SK-N-SH treated with all-trans-retinoic acid at 6 μM for 48 hours (cell line): ENCODE data around the gene PRKAB1.

Experiments used
- ATAC-seq: fragments of 200-7000 bp; cut with Tn5 transposase; 3 replicates; pipeline ENCODE4 v1.9.1; 2020; ENCODE audit warnings: mild to moderate bottlenecking, moderate library complexity
- ARNTL ChIP-seq: fragments of 450-650 bp; formaldehyde crosslinking; IDR thresholded peaks from 2 replicates; pipeline ENCODE4 v1.5.0; 2020; ENCODE audit warnings: low read depth, mild to moderate bottlenecking, moderate library complexity, borderline replicate concordance
- BACH2 ChIP-seq: fragments of 250-450 bp; sonication (Bioruptor Pico); IDR thresholded peaks from 2 replicates; pipeline ENCODE4 v1.9.0; 2021; ENCODE audit warnings: mild to moderate bottlenecking, borderline replicate concordance
- CSDC2 ChIP-seq: fragments of 250-450 bp; sonication (Bioruptor Pico); IDR thresholded peaks from 2 replicates; pipeline ENCODE4 v1.5.0; 2020; ENCODE audit warnings: mild to moderate bottlenecking, moderate library complexity
- GLIS3 ChIP-seq: fragments of 250-450 bp; sonication (Bioruptor Pico); IDR thresholded peaks from 2 replicates; pipeline ENCODE4 v1.5.0; 2020; ENCODE audit warnings: mild to moderate bottlenecking, moderate library complexity
- ISL1 ChIP-seq: fragments of 250-450 bp; sonication (Bioruptor Pico); IDR thresholded peaks from 2 replicates; pipeline ENCODE4 v2.1.2; 2022; ENCODE audit warnings: mild to moderate bottlenecking, moderate library complexity
- PPARA ChIP-seq: fragments of 250-450 bp; sonication (Bioruptor Pico); IDR thresholded peaks from 2 replicates; pipeline ENCODE4 v1.5.0; 2020; ENCODE audit warnings: mild to moderate bottlenecking, borderline replicate concordance
- RARB ChIP-seq: fragments of 250-450 bp; sonication (Bioruptor Pico); IDR thresholded peaks from 2 replicates; pipeline ENCODE4 v1.8.0; 2021; ENCODE audit warnings: mild to moderate bottlenecking, moderate library complexity
- SNAI2 ChIP-seq: fragments of 250-450 bp; sonication (Bioruptor Pico); IDR thresholded peaks from 2 replicates; pipeline ENCODE4 v1.5.0; 2020; ENCODE audit warnings: mild to moderate bottlenecking, moderate library complexity
- TCF4 ChIP-seq: fragments of 250-450 bp; sonication (Bioruptor Pico); IDR thresholded peaks from 2 replicates; pipeline ENCODE4 v1.8.0; 2021; ENCODE audit warnings: mild to moderate bottlenecking, moderate library complexity, borderline replicate concordance
- TOX ChIP-seq: fragments of 250-450 bp; sonication (Bioruptor Pico); IDR thresholded peaks from 2 replicates; pipeline ENCODE4 v1.8.0; 2021; ENCODE audit warnings: mild to moderate bottlenecking, moderate library complexity, borderline replicate concordance
- ZC3H10 ChIP-seq: fragments of 250-450 bp; sonication (Bioruptor Pico); IDR thresholded peaks from 2 replicates; pipeline ENCODE4 v1.5.1; 2021; ENCODE audit warnings: mild to moderate bottlenecking, moderate library complexity
- ZFP3 ChIP-seq: fragments of 250-450 bp; sonication (Bioruptor Pico); IDR thresholded peaks from 2 replicates; pipeline ENCODE4 v1.5.0; 2020; ENCODE audit warnings: mild to moderate bottlenecking, moderate library complexity
- ZFP30 ChIP-seq: fragments of 450-650 bp; formaldehyde crosslinking; IDR thresholded peaks from 2 replicates; pipeline ENCODE4 v1.5.0; 2022; ENCODE audit warnings: mild to moderate bottlenecking, moderate library complexity
- ZNF565 ChIP-seq: fragments of 450-650 bp; formaldehyde crosslinking; conservative IDR thresholded peaks from 2 replicates; pipeline ENCODE4 v1.5.0; 2020; ENCODE audit warnings: low read depth, mild to moderate bottlenecking, moderate library complexity
- ZNF70 ChIP-seq: fragments of 450-650 bp; formaldehyde crosslinking; IDR thresholded peaks from 2 replicates; pipeline ENCODE4 v1.5.0; 2020; ENCODE audit warnings: mild to moderate bottlenecking, moderate library complexity
- ZNF8 ChIP-seq: fragments of 450-650 bp; formaldehyde crosslinking; IDR thresholded peaks from 2 replicates; pipeline ENCODE4 v1.5.0; 2020; ENCODE audit warnings: mild to moderate bottlenecking, moderate library complexity
- TF ChIP-seq, protein P1 (sequence below): fragments of 250-450 bp; sonication (Bioruptor Pico); IDR thresholded peaks from 2 replicates; pipeline ENCODE4 v1.8.0; 2021; ENCODE audit warnings: low read depth, mild to moderate bottlenecking, moderate library complexity, borderline replicate concordance
- TF ChIP-seq, protein P2 (sequence below): fragments of 250-450 bp; sonication (Bioruptor Pico); IDR thresholded peaks from 2 replicates; pipeline ENCODE4 v1.5.1; 2021; ENCODE audit warnings: mild to moderate bottlenecking, moderate library complexity
- TF ChIP-seq, protein P3 (sequence below): fragments of 250-450 bp; sonication (Bioruptor Pico); IDR thresholded peaks from 2 replicates; pipeline ENCODE4 v1.8.0; 2020; ENCODE audit warnings: mild to moderate bottlenecking, moderate library complexity, borderline replicate concordance
- TF ChIP-seq, protein P4 (sequence below): fragments of 250-450 bp; sonication (Bioruptor Pico); IDR thresholded peaks from 2 replicates; pipeline ENCODE4 v1.5.0; 2020; ENCODE audit warnings: mild to moderate bottlenecking, moderate library complexity

The PRKAB1 gene

DNA sequence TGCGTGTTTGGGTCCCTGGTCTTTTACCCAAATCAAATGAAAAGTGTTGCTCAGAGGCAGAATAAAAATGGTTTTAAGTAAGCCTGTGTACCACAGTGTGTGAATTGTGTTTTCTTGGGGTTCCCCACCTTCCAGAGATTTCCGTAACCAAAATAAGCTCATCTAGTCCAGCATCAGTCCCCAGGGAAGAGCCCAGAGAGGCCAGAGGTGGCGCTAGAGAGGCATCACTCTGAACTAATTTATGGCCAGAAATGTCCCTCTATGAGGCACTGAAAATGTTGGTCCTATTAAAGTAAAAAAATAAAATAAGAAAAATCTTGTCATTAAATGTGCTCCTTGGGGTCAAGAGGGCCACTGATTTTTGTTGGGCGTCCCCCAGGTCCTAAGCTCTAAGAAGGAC, 24.9 kb upstream of the PRKAB1 start:
- ATAC-seq = no peak
- TF ChIP-seq, protein P1, sequence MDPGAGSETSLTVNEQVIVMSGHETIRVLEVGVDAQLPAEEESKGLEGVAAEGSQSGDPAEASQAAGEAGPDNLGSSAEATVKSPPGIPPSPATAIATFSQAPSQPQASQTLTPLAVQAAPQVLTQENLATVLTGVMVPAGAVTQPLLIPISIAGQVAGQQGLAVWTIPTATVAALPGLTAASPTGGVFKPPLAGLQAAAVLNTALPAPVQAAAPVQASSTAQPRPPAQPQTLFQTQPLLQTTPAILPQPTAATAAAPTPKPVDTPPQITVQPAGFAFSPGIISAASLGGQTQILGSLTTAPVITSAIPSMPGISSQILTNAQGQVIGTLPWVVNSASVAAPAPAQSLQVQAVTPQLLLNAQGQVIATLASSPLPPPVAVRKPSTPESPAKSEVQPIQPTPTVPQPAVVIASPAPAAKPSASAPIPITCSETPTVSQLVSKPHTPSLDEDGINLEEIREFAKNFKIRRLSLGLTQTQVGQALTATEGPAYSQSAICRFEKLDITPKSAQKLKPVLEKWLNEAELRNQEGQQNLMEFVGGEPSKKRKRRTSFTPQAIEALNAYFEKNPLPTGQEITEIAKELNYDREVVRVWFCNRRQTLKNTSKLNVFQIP (CRISPR knock-in tag) = no peak
- TF ChIP-seq, protein P2, sequence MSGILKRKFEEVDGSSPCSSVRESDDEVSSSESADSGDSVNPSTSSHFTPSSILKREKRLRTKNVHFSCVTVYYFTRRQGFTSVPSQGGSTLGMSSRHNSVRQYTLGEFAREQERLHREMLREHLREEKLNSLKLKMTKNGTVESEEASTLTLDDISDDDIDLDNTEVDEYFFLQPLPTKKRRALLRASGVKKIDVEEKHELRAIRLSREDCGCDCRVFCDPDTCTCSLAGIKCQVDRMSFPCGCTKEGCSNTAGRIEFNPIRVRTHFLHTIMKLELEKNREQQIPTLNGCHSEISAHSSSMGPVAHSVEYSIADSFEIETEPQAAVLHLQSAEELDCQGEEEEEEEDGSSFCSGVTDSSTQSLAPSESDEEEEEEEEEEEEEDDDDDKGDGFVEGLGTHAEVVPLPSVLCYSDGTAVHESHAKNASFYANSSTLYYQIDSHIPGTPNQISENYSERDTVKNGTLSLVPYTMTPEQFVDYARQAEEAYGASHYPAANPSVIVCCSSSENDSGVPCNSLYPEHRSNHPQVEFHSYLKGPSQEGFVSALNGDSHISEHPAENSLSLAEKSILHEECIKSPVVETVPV (CRISPR knock-in tag) = no peak
- TF ChIP-seq CSDC2 (CRISPR knock-in tag) (no peak), RARB (CRISPR knock-in tag) (no peak), GLIS3 (no peak), ISL1 (CRISPR knock-in tag) (no peak), ZNF8 (CRISPR knock-in tag) (no peak), ZNF70 (CRISPR knock-in tag) (no peak), PPARA (CRISPR knock-in tag) (no peak), ZNF565 (CRISPR knock-in tag) (no peak), ARNTL (no peak), ZC3H10 (CRISPR knock-in tag) (no peak), TOX (CRISPR knock-in tag) (no peak), ZFP30 (CRISPR knock-in tag) (no peak), BACH2 (CRISPR knock-in tag) (no peak)
- TF ChIP-seq, protein P3, sequence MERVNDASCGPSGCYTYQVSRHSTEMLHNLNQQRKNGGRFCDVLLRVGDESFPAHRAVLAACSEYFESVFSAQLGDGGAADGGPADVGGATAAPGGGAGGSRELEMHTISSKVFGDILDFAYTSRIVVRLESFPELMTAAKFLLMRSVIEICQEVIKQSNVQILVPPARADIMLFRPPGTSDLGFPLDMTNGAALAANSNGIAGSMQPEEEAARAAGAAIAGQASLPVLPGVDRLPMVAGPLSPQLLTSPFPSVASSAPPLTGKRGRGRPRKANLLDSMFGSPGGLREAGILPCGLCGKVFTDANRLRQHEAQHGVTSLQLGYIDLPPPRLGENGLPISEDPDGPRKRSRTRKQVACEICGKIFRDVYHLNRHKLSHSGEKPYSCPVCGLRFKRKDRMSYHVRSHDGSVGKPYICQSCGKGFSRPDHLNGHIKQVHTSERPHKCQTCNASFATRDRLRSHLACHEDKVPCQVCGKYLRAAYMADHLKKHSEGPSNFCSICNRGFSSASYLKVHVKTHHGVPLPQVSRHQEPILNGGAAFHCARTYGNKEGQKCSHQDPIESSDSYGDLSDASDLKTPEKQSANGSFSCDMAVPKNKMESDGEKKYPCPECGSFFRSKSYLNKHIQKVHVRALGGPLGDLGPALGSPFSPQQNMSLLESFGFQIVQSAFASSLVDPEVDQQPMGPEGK (CRISPR knock-in tag) = no peak
- TF ChIP-seq, all 23 proteins: peak for 0

DNA sequence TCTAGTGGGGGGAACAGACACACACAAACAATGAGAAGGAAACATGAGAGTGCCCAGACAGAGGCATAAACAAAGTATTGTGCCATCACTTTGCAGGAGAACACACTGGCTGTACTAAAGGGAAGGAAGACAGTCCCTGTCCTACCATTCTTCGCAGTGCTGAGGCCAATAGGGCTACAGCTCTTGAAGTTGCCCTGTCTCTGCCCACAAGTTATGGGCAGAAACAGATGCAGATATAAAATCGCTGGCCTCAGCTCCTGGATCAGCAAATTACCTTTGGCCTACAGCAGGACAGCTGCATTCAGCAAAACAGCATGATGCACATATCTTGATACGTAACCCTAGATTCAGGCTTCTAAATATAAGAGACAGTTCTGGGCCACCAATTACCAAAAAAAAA, 23.0 kb upstream of the PRKAB1 start:
- TF ChIP-seq, protein P3 (CRISPR knock-in tag) = no peak
- TF ChIP-seq ZC3H10 (CRISPR knock-in tag) = no peak
- TF ChIP-seq RARB (CRISPR knock-in tag) = no peak
- TF ChIP-seq ZNF70 (CRISPR knock-in tag) = no peak
- TF ChIP-seq, protein P1 (CRISPR knock-in tag) = no peak
- TF ChIP-seq, protein P4, sequence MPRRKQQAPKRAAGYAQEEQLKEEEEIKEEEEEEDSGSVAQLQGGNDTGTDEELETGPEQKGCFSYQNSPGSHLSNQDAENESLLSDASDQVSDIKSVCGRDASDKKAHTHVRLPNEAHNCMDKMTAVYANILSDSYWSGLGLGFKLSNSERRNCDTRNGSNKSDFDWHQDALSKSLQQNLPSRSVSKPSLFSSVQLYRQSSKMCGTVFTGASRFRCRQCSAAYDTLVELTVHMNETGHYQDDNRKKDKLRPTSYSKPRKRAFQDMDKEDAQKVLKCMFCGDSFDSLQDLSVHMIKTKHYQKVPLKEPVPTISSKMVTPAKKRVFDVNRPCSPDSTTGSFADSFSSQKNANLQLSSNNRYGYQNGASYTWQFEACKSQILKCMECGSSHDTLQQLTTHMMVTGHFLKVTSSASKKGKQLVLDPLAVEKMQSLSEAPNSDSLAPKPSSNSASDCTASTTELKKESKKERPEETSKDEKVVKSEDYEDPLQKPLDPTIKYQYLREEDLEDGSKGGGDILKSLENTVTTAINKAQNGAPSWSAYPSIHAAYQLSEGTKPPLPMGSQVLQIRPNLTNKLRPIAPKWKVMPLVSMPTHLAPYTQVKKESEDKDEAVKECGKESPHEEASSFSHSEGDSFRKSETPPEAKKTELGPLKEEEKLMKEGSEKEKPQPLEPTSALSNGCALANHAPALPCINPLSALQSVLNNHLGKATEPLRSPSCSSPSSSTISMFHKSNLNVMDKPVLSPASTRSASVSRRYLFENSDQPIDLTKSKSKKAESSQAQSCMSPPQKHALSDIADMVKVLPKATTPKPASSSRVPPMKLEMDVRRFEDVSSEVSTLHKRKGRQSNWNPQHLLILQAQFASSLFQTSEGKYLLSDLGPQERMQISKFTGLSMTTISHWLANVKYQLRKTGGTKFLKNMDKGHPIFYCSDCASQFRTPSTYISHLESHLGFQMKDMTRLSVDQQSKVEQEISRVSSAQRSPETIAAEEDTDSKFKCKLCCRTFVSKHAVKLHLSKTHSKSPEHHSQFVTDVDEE (CRISPR knock-in tag) = no peak
- ATAC-seq = no peak

DNA sequence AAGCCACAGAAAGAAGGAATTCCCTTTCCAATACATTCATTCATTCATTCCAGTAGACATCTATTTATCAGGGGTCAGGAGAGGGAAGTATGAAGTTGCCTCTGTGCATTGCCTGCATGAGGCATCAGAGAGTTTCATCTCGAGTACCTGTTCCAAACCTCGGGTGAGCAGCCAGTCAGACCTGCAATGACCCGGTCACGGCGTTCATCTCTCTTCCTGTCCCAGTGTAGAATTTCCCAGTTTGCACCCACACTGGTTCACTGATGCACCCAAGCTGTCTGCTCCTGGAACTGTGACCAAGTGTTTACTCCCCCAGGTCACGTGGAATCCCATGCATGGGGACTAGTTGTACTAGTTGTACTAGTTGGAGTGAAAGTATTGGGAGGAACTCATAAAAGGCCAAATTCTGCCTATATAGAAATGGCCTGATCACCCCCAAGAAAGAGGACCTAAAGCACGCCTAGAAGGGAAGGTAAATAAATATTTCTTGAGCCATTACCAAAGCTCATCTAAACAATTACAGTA, 22.3 kb upstream of the PRKAB1 start:
- ATAC-seq = no peak
- TF ChIP-seq ZNF565 (CRISPR knock-in tag) (no peak), BACH2 (CRISPR knock-in tag) (no peak), RARB (CRISPR knock-in tag) (no peak), CSDC2 (CRISPR knock-in tag) (no peak), SNAI2 (CRISPR knock-in tag) (no peak), TOX (CRISPR knock-in tag) (no peak), TCF4 (CRISPR knock-in tag) (no peak), ZFP3 (CRISPR knock-in tag) (no peak), ISL1 (CRISPR knock-in tag) (no peak), ZNF8 (CRISPR knock-in tag) (no peak), ARNTL (no peak), GLIS3 (no peak)
- TF ChIP-seq, protein P1 (CRISPR knock-in tag) = no peak
- TF ChIP-seq, protein P3 (CRISPR knock-in tag) = no peak
